HG02678 (cell line): Measurements from ENCODE around the gene CDYL.

ENCODE experiments used
- ATAC-seq: cut with Tn5 transposase; IDR thresholded peaks from one replicate; pipeline ENCODE4 v1.9.1; 2021; ENCODE audit warnings: mild to moderate bottlenecking, moderate library complexity; ENCODE audit not compliant: unreplicated experiment

The CDYL gene

GRCh38 chr6:4873928-4874327, 97.7 kb downstream of the CDYL start:
- no peak for ATAC-seq

- ATAC-seq: peak; percentile 87
Observed at GRCh38 chr6:4879741-4880275, 103.6 kb downstream of the CDYL start.

- no peak for ATAC-seq
Observed at GRCh38 chr6:4880363-4880762, 104.2 kb downstream of the CDYL start.

- no peak for ATAC-seq
Observed at GRCh38 chr6:4883298-4883697, 107.1 kb downstream of the CDYL start.

- ATAC-seq: no peak
Observed at GRCh38 chr6:4884646-4885340, 108.6 kb downstream of the CDYL start.

- ATAC-seq: no peak
Observed at GRCh38 chr6:4885341-4885933, 109.2 kb downstream of the CDYL start.

GRCh38 chr6:4888841-4889240, 112.6 kb downstream of the CDYL start:
- no peak for ATAC-seq

- no peak for ATAC-seq
Observed at GRCh38 chr6:4889701-4890100, 113.5 kb downstream of the CDYL start.

- ATAC-seq: no peak
Observed at GRCh38 chr6:4890191-4890590, 114.0 kb downstream of the CDYL start.

GRCh38 chr6:4890627-4891026, 114.4 kb downstream of the CDYL start:
- no peak for ATAC-seq

- no peak for ATAC-seq
Observed at GRCh38 chr6:4891141-4891540, 114.9 kb downstream of the CDYL start.

GRCh38 chr6:4892785-4893485, 116.7 kb downstream of the CDYL start:
- ATAC-seq: no peak

- no peak for ATAC-seq
Observed at GRCh38 chr6:4894049-4894448, 117.8 kb downstream of the CDYL start.

- no peak for ATAC-seq
Observed at GRCh38 chr6:4895971-4896370, 119.8 kb downstream of the CDYL start.

- ATAC-seq: no peak
Observed at GRCh38 chr6:4896401-4896800, 120.2 kb downstream of the CDYL start.

GRCh38 chr6:4899249-4900034, 123.2 kb downstream of the CDYL start:
- no peak for ATAC-seq

- ATAC-seq: peak; percentile 74
Observed at GRCh38 chr6:4901386-4902061, 125.3 kb downstream of the CDYL start.

- no peak for ATAC-seq
Observed at GRCh38 chr6:4902363-4902762, 126.2 kb downstream of the CDYL start.

GRCh38 chr6:4903121-4903520, 126.9 kb downstream of the CDYL start:
- no peak for ATAC-seq

GRCh38 chr6:4903751-4904370, 127.7 kb downstream of the CDYL start:
- ATAC-seq: no peak
